SJSA1 (cell line): ENCODE data around the gene DLX6. TPM values are rescaled to one million over a fixed set of nuclear protein-coding genes. Genes with fewer than 3 reads are reported as not detected.

Experiments
- DNase-seq, 2 experiments: peaks; one replicate each; pipeline ENCODE4 v3.0.0-alpha.2; 2015 to 2020; ENCODE audit warnings: low spot score in 2 of 2, low read depth in 1 of 2
- H3K27ac ChIP-seq: fragments of 250-450 bp; sonication (Bioruptor Pico); 2 replicates; pipeline ENCODE4 v1.5.1; 2020; ENCODE audit warnings: mild to moderate bottlenecking, moderate library complexity
- H3K27me3 ChIP-seq: fragments of 250-450 bp; sonication (Bioruptor Pico); replicated peaks from 2 replicates; pipeline ENCODE4 v1.5.1; 2020; ENCODE audit warnings: mild to moderate bottlenecking, moderate library complexity
- H3K36me3 ChIP-seq: fragments of 250-450 bp; sonication (Bioruptor Pico); 2 replicates; pipeline ENCODE4 v1.5.1; 2020; ENCODE audit warnings: mild to moderate bottlenecking
- H3K4me1 ChIP-seq: fragments of 250-450 bp; sonication (Bioruptor Pico); replicated peaks from 2 replicates; pipeline ENCODE4 v1.6.1; 2021; ENCODE audit warnings: mild to moderate bottlenecking
- H3K4me3 ChIP-seq: fragments of 250-450 bp; sonication (Bioruptor Pico); 2 replicates; pipeline ENCODE4 v1.5.1; 2020; ENCODE audit warnings: mild to moderate bottlenecking
- H3K9me3 ChIP-seq: fragments of 250-450 bp; sonication (Bioruptor Pico); replicated peaks from 2 replicates; pipeline ENCODE4 v1.5.1; 2020; ENCODE audit warnings: mild to moderate bottlenecking
- total RNA-seq: library from RNA; depleted of rRNA; stranded (reverse); fragments of >200 nt; shearing (Covaris generic); gene quantifications from 2 replicates; pipeline ENCODE4 v1.2.3, GENCODE V29; 2014

The DLX6 gene
- total RNA-seq, 1 experiment from 2014 or later, result 3.3 TPM

DNA sequence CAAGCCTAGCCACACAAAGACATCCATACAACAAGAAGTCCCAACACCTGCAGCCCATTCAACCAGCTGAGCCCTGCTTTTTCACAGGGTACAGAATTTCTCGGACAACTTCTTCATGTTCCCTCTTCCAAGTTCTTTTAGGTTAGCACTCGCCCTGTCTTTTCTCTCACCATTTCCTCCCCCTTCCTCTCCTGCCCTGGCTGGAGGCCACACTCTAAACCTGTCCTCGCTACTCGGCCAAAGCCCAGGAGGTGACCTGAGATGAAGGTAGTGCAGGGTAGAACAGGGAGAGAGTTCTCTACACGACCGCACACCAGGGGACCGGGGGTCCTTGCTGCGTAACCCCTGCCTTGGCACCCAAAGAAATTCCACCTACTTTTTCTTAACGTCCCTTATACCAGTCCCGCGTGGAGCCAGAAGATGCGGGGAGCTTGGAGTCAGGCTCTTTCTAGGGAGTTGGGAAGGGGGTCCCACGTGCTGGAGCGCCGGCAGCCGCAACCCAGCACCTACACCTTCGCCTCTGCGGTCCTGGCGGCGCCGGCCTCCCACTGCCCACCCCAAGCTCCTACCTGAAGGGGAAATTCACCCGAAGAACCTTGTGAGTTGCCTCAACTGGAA, 16.0 kb upstream of the DLX6 start:
- Histone ChIP-seq H3K4me1 (no peaks in the 10 kb centered on the region), H3K27me3 (no peaks in the 10 kb centered on the region), H3K4me3 (no peak overlapping the region), H3K9me3 (no peaks in the 10 kb centered on the region), H3K27ac (no peak overlapping the region), H3K36me3 (no peaks in the 10 kb centered on the region)
- DNase-seq, result no peak

DNA sequence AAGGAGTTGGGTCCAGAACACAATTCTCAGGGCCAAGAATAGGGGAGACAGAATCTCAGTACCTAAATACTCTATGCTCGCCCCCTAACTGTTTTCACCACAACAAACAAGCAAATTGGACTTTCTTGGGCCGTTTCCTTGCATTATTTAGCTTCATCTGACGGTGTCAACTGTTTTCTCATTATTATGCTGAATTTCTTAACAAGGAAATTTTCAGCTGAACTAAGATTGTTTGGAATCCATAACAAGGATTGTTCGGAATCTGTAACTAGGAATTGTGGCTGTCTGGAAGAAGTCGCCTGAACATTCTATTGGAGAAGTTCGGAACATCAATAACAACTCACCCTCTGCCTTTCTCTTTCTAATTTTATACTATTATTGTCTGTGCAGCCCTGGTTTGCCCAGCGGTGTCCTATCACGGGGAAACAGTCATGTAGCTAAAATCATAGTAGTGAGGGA, 15.5 kb upstream of the DLX6 start:
- DNase-seq, result no peak
- Histone ChIP-seq H3K4me1 (no peaks in the 10 kb centered on the region), H3K4me3 (no peak overlapping the region), H3K27me3 (no peaks in the 10 kb centered on the region), H3K36me3 (no peaks in the 10 kb centered on the region), H3K27ac (no peak overlapping the region), H3K9me3 (no peaks in the 10 kb centered on the region)

DNA sequence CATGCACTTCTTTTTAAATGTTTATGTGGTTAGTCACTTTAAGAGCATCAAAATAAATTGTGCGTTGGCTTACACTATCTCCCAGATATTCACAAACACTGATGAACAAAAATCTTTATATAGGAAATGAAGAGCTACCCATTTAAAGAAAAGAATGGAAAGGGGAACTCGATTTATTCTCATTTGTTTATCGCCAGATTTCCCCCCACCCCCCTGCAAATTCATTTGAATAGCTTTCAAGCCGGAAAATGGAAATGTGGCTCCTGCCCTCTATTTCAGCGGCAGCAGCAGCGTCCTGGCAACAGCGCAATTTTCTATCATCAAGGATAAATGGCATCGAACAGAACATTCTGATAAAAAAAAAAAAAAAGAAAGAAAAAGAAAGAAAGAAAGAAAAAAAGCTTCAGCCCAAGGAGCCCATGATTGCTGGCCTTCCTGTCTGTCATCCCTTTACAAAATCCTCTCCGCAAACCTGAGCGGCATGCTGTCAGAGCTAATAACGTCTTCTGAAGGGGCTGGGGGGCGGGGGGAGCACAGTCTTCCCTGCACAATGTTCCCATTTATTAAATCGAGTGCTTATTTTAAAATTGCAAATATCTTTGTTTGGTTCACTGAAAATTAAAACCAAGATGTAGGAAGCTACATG, 13.7 kb upstream of the DLX6 start:
- Histone ChIP-seq H3K4me3 (no peak overlapping the region), H3K36me3 (no peaks in the 10 kb centered on the region), H3K4me1 (no peaks in the 10 kb centered on the region), H3K27me3 (no peaks in the 10 kb centered on the region), H3K9me3 (no peaks in the 10 kb centered on the region), H3K27ac (no peak overlapping the region)
- no peak for DNase-seq

DNA sequence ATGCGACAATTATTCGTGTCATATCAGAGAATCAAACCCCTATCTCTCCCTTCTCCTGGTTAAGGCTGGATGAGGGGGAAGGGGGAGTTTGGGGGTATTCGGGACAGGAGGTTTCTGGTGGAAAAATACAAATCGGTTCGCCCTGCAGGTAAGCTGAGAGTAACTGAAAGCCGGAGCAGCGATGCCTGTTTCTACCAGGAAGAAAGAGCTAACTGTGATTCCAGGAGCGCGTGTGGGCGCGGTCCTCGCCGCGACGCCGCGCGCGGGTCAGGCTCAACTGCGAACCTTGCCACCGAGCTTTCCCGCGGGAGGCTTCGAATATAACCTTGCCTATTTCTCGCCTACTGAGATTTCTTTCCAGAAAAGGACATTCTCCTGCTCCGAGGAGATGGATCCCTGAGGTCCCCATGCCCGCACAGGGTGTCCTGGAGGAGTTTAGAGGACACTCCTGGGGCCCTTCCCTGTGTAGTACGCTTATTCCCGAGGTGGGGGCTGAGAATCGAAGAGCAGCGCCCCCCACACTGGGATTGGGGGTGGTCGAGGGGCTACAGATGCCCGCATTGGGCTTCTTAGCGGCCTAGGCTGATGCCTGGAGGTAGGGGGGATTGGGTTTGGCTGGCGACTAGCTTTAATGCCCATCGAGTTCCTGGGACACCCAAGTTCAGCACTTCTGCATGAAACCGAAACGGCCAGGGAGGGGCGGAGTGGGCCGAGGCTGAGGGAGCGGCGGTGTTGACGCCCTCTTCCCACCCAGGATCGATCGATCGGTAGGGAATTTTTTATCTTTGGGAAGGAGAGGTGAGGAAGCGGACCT, 13.0 kb upstream of the DLX6 start:
- Histone ChIP-seq H3K27ac (no peak overlapping the region), H3K36me3 (no peaks in the 10 kb centered on the region), H3K4me3 (no peak overlapping the region), H3K9me3 (no peaks in the 10 kb centered on the region), H3K27me3 (no peaks in the 10 kb centered on the region), H3K4me1 (no peaks in the 10 kb centered on the region)
- no peak for DNase-seq

DNA sequence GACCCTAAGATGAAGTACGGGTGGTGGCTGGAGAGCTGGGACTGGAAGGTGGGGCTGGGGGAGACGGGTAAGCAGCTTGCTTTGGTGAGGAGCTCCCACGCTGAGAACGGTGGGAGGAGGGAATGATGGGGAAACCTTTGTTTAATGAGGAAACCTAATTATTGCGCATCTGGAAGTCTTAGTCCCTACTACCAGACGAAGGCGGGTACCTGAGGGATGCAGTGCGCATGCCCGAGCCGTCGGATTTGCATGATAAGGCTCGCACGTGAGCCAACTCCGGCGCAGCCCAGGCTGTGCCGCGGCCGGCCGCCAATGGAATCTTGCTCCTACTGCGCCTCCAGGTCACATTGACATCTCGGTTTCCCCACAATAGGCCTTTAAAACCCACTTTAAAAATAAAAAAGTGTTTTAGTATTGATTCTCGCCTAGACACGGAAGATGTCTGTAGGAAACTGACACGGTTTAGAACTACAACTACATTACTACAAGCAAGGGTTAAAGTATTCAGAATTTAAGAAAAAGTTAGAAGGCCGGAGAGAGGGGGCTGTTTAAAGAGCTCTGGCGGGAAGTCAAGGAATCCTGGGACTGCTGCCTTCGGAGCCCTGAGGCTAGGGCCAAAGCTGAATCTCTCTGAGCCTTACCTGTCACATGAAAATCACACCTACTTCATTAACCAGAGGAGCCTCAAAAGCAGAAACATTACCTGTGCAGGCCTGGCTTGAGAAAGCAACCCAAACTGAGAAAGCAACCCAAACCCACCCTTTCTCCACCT, 12.1 kb upstream of the DLX6 start:
- H3K4me3 ChIP-seq, result no peak overlapping the region
- H3K27me3 ChIP-seq, result no peaks in the 10 kb centered on the region
- H3K36me3 ChIP-seq, result no peaks in the 10 kb centered on the region
- no peak overlapping the region for H3K27ac ChIP-seq
- no peak for DNase-seq
- no peaks in the 10 kb centered on the region for H3K4me1 ChIP-seq
- H3K9me3 ChIP-seq, result no peaks in the 10 kb centered on the region

DNA sequence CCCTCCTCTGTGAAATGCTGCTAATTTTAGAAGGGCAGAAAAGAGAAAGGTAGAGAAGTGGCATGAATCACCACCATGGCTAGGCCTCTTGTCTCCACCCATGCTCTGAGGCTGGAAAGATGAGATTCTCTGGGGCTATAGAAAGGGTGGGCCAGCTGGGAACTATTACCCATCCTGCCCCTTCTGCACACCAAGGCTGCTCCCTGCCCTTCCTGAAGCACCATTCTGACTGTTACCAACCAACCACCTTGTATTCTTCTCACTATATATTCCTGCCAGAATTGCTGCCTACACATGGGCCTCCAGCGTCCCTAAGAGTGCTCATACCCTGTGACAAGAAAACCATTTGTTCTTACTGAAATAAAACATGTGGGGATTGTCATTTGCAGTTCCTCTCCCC, 11.4 kb upstream of the DLX6 start:
- H3K36me3 ChIP-seq, result no peaks in the 10 kb centered on the region
- no peak for DNase-seq
- H3K27me3 ChIP-seq, result no peaks in the 10 kb centered on the region
- no peak overlapping the region for H3K27ac ChIP-seq
- no peak overlapping the region for H3K4me3 ChIP-seq
- no peaks in the 10 kb centered on the region for H3K9me3 ChIP-seq
- H3K4me1 ChIP-seq, result no peaks in the 10 kb centered on the region

DNA sequence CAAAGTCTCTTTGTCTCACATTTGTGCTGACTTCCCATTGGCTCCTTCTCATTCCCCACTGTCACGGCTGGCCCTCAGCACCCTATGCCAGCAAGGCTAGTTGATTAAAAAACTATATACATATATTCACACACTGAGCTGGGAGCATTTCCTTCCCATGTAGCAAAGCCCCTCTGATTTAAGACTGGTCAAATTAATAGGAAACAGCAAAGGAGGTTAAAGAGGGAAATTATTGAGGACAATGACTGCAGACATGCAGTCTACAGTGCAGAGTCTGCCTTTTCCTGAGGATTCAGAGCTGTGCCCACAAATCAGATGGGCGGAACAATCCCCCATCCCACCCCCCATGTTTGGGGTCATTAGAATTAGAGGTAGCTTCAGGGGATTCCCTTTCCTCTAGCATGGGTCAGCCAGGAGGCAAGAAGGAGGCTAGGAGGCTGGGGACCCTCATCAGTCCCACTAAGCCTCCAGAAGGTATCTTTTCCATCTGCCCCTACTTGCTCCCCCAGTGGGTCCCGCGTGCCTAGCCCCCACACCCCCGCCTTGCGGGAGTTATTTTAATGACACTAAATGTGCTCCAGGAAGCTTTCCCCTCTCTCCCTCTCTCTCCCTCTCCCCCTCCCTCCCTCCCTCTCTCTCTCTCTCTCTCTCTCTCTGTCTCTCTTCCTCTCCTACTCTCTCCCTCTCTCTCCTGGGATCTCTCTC, 9.8 kb upstream of the DLX6 start:
- Histone ChIP-seq H3K36me3 (no peaks in the 10 kb centered on the region), H3K9me3 (no peaks in the 10 kb centered on the region), H3K4me1 (no peaks in the 10 kb centered on the region), H3K4me3 (no peak overlapping the region), H3K27ac (no peak overlapping the region), H3K27me3 (no peaks in the 10 kb centered on the region)
- DNase-seq, result no peak

DNA sequence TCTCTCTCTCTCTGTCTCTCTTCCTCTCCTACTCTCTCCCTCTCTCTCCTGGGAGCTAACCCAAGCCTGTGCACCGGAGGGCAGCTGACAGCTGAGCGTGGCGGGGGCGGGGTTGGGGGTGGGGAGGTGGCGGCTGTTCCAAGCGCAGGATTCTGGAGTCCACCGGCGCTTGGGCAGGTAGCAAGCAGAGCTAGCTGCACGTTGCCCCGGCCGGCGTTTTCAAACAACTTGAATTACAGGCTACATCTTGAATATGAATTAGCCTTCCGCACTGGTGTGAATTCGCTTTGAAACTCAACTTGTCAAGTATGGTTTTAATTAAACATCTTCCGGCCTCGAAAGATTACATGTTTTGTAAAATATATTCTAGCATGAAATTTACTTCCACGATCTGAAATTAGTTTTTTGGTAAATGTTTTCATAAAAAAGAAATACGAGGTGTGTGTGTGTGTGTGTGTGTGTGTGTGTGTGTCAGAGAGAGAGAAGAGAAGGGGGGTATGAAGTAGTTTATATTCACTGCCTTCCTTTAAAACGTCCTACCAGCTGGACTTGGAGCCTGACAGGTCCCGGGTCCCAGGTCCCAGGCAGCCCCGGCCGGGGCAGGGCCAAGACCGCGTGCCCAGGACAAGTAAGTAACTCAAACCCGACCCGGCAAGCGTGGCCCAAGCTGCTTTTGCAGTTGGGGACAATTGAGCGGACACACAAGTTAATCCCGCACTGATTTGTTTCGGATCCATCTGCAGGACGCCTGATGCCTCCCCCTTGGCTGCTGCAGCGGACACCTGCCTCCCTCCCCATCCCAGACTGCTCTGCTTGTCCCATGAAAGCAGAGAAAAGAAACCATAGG, 9.0 kb upstream of the DLX6 start:
- no peaks in the 10 kb centered on the region for H3K9me3 ChIP-seq
- H3K27me3 ChIP-seq, result no peaks in the 10 kb centered on the region
- no peak for DNase-seq
- H3K4me3 ChIP-seq, result no peak overlapping the region
- no peaks in the 10 kb centered on the region for H3K36me3 ChIP-seq
- no peaks in the 10 kb centered on the region for H3K4me1 ChIP-seq
- H3K27ac ChIP-seq, result no peak overlapping the region

DNA sequence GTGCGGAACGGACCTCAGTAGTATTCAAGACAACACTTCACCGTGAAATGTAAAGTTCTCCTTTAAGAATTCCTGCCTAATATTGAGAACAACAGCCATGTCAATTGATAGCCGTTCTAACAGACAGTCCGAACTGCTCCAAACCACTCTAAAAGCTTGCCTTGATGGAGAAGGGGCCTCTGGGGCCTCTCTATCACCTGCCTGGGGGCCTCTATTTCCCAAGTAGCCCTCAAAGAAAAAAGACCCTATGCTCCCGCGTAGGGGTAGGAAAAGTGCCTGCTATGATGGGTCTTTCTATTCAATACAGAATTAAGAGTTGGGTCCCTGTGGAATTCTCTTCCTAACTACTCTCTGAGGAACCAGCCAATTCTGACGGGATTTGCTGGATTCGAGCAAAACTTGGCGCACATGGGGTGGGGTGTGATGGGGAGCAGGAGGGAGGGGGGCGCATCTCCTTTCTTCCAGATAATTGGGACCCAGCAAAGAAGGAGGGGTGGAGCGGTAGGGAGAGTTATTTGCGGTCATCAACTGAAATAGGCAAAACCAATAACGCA, 8.3 kb upstream of the DLX6 start:
- H3K27me3 ChIP-seq, result no peaks in the 10 kb centered on the region
- H3K36me3 ChIP-seq, result no peaks in the 10 kb centered on the region
- no peak overlapping the region for H3K27ac ChIP-seq
- DNase-seq, result no peak
- H3K4me1 ChIP-seq, result no peaks in the 10 kb centered on the region
- H3K9me3 ChIP-seq, result no peaks in the 10 kb centered on the region
- H3K4me3 ChIP-seq, result no peak overlapping the region

DNA sequence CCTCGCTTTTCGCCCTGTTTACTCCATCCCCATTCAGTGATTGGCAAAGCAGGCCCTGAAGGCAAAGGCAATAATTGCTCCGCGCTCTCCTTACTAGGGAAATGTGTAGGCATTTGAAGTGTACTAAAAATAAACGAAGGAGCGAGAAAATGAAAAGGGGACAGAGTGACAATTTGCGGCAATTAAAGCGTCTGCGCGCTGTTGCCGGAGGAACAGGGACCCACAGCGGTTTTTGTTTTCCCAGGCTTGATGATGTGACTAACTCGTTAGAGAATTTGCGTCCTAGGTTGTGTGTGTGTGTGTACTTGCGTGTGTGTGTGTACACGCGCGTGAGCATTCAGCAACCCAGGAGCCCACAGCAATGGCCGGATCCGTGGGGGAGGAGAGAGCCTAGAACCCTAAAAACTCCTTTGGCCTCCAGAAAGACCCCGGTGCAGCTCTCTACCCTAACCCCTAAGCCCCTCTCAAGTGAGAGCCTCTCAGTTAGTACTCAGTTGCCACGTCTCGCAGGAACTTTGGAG, 7.8 kb upstream of the DLX6 start:
- Histone ChIP-seq H3K36me3 (no peaks in the 10 kb centered on the region), H3K4me1 (no peaks in the 10 kb centered on the region), H3K27me3 (no peaks in the 10 kb centered on the region), H3K27ac (no peak overlapping the region), H3K9me3 (no peaks in the 10 kb centered on the region), H3K4me3 (no peak overlapping the region)
- no peak for DNase-seq

DNA sequence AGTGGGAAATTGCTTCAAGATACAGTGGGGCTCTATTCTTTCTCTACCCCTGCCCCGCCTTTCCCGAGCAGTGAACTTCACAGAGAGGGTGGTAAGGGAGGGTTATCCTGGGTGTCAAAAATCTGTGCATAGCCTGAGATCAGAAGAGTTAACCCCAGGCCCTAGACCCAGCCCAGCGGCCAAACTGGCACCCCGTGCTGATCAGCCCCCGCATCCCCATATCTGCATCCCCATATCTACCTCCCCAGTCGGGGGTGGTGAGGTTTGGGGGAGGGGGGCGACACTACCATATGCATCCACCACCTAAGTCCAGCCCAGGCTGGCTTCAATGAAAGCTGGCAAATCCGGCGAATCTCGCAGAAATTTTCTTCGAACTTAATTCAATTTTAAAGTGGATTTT, 7.0 kb upstream of the DLX6 start:
- H3K9me3 ChIP-seq, result no peaks in the 10 kb centered on the region
- H3K27me3 ChIP-seq, result no peaks in the 10 kb centered on the region
- no peak overlapping the region for H3K4me3 ChIP-seq
- no peaks in the 10 kb centered on the region for H3K4me1 ChIP-seq
- H3K27ac ChIP-seq, result no peak overlapping the region
- DNase-seq, result no peak
- H3K36me3 ChIP-seq, result no peaks in the 10 kb centered on the region

DNA sequence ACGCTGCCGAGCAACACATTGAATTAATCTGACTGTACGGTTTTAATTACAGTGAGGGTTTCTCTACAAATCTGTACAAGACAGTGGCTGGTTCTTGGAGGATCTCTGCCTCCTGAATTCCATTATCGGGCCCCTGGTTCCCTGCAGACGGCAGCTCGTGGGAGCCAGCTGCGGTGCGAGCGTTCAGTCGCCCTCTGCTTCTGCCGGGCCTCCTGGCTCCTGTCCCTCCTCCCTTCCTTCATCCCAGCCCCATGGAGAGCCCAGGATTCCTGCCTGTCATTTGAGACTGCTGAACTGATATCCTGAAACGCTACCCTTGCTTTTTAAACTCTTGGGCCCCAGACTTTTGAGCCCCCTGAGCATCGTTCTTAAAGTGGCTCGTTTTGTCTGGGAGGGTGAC, 6.6 kb upstream of the DLX6 start:
- Histone ChIP-seq H3K27ac (no peak overlapping the region), H3K27me3 (no peaks in the 10 kb centered on the region), H3K4me1 (no peaks in the 10 kb centered on the region), H3K36me3 (peaks cover 2% of the 10 kb centered on the region; the same call in 1 of the 2 replicates), H3K9me3 (no peaks in the 10 kb centered on the region), H3K4me3 (no peak overlapping the region)
- DNase-seq, result no peak
